WTC11 (cell line): ENCODE results near the gene P4HB. TPM values are rescaled to one million over a fixed set of nuclear protein-coding genes. Genes with fewer than 3 reads are reported as not detected.
A peak's percentile ranks its signal among the peaks of the same experiment; 100 is the strongest.

Experiments
- ATF3 ChIP-seq: sonication (generic); formaldehyde crosslinking; conservative IDR thresholded peaks from 2 replicates; pipeline ENCODE4 v1.8.1; 2022; ENCODE audit warnings: mild to moderate bottlenecking, missing genetic modification reagents
- CREM ChIP-seq: sonication (generic); formaldehyde crosslinking; IDR thresholded peaks from 2 replicates; pipeline ENCODE4 v1.8.1; 2022; ENCODE audit warnings: mild to moderate bottlenecking, missing genetic modification reagents, moderate library complexity
- ELF4 ChIP-seq: sonication (generic); formaldehyde crosslinking; IDR thresholded peaks from 2 replicates; pipeline ENCODE4 v1.8.1; 2022; ENCODE audit warnings: low read depth, mild to moderate bottlenecking, moderate library complexity, missing genetic modification reagents
- FOXK1 ChIP-seq: sonication (generic); formaldehyde crosslinking; IDR thresholded peaks from 2 replicates; pipeline ENCODE4 v1.8.0; 2022; ENCODE audit warnings: mild to moderate bottlenecking, moderate library complexity, missing genetic modification reagents
- GRHL2 ChIP-seq: fragments of 250-450 bp; sonication (Bioruptor Pico); IDR thresholded peaks from 2 replicates; pipeline ENCODE4 v1.8.0; 2022; ENCODE audit warnings: mild to moderate bottlenecking, moderate library complexity; ENCODE audit not compliant: insufficient replicate concordance, severe bottlenecking
- IRF1 ChIP-seq: sonication (generic); formaldehyde crosslinking; IDR thresholded peaks from 2 replicates; pipeline ENCODE4 v1.8.0; 2023; ENCODE audit warnings: missing genetic modification reagents
- NR2C2 ChIP-seq: sonication (generic); formaldehyde crosslinking; IDR thresholded peaks from 2 replicates; pipeline ENCODE4 v1.8.0; 2022; ENCODE audit warnings: mild to moderate bottlenecking, missing genetic modification reagents
- TP53 ChIP-seq: sonication (generic); formaldehyde crosslinking; IDR thresholded peaks from 2 replicates; pipeline ENCODE4 v1.8.1; 2023; ENCODE audit warnings: mild to moderate bottlenecking, missing genetic modification reagents
- ZNF219 ChIP-seq: sonication (generic); formaldehyde crosslinking; IDR thresholded peaks from 2 replicates; pipeline ENCODE4 v1.8.0; 2023; ENCODE audit warnings: missing genetic modification reagents, mild to moderate bottlenecking, borderline replicate concordance
- ZNF416 ChIP-seq: fragments of 250-450 bp; sonication (Bioruptor Pico); IDR thresholded peaks from 2 replicates; pipeline ENCODE4 v1.9.0; 2021; ENCODE audit warnings: mild to moderate bottlenecking, inconsistent platforms
- ZNF532 ChIP-seq: fragments of 250-450 bp; sonication (Bioruptor Pico); IDR thresholded peaks from 2 replicates; pipeline ENCODE4 v1.9.0; 2021; ENCODE audit warnings: mild to moderate bottlenecking, borderline replicate concordance
- total RNA-seq: library from RNA; stranded (reverse); gene quantifications from 3 replicates; pipeline ENCODE4 v1.2.3, GENCODE V29; 2021
- TF ChIP-seq, protein P1 (sequence below): sonication (generic); formaldehyde crosslinking; IDR thresholded peaks from 2 replicates; pipeline ENCODE4 v1.8.0; 2022; ENCODE audit warnings: mild to moderate bottlenecking, missing genetic modification reagents
- TF ChIP-seq, protein P2 (sequence below): sonication (generic); formaldehyde crosslinking; IDR thresholded peaks from 2 replicates; pipeline ENCODE4 v1.8.1; 2022; ENCODE audit warnings: mild to moderate bottlenecking, missing genetic modification reagents, moderate library complexity, borderline replicate concordance
- TF ChIP-seq, protein P3 (sequence below): sonication (generic); formaldehyde crosslinking; IDR thresholded peaks from 2 replicates; pipeline ENCODE4 v1.8.0; 2023; ENCODE audit warnings: missing genetic modification reagents, mild to moderate bottlenecking, borderline replicate concordance

The P4HB gene
- total RNA-seq, 1 experiment from 2014 or later = 380 TPM

- TF ChIP-seq ZNF532 (CRISPR knock-in tag) (no peak), FOXK1 (CRISPR knock-in tag) (no peak), NR2C2 (CRISPR knock-in tag) (no peak), ELF4 (0 out of 2 replicates have a peak, but pooled peaks have one; percentile 18), IRF1 (CRISPR knock-in tag) (0 out of 2 replicates have a peak, but pooled peaks have one; percentile 44), GRHL2 (CRISPR knock-in tag) (no peak), ZNF416 (CRISPR knock-in tag) (no peak), ZNF219 (CRISPR knock-in tag) (no peak), ATF3 (CRISPR knock-in tag) (no peak), CREM (no peak), TP53 (CRISPR knock-in tag) (no peak)
- TF ChIP-seq, protein P1, sequence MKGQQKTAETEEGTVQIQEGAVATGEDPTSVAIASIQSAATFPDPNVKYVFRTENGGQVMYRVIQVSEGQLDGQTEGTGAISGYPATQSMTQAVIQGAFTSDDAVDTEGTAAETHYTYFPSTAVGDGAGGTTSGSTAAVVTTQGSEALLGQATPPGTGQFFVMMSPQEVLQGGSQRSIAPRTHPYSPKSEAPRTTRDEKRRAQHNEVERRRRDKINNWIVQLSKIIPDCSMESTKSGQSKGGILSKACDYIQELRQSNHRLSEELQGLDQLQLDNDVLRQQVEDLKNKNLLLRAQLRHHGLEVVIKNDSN = no peak
- TF ChIP-seq, protein P2, sequence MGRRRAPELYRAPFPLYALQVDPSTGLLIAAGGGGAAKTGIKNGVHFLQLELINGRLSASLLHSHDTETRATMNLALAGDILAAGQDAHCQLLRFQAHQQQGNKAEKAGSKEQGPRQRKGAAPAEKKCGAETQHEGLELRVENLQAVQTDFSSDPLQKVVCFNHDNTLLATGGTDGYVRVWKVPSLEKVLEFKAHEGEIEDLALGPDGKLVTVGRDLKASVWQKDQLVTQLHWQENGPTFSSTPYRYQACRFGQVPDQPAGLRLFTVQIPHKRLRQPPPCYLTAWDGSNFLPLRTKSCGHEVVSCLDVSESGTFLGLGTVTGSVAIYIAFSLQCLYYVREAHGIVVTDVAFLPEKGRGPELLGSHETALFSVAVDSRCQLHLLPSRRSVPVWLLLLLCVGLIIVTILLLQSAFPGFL = no peak; the same call in 1 of the 2 replicates
- TF ChIP-seq, protein P3, sequence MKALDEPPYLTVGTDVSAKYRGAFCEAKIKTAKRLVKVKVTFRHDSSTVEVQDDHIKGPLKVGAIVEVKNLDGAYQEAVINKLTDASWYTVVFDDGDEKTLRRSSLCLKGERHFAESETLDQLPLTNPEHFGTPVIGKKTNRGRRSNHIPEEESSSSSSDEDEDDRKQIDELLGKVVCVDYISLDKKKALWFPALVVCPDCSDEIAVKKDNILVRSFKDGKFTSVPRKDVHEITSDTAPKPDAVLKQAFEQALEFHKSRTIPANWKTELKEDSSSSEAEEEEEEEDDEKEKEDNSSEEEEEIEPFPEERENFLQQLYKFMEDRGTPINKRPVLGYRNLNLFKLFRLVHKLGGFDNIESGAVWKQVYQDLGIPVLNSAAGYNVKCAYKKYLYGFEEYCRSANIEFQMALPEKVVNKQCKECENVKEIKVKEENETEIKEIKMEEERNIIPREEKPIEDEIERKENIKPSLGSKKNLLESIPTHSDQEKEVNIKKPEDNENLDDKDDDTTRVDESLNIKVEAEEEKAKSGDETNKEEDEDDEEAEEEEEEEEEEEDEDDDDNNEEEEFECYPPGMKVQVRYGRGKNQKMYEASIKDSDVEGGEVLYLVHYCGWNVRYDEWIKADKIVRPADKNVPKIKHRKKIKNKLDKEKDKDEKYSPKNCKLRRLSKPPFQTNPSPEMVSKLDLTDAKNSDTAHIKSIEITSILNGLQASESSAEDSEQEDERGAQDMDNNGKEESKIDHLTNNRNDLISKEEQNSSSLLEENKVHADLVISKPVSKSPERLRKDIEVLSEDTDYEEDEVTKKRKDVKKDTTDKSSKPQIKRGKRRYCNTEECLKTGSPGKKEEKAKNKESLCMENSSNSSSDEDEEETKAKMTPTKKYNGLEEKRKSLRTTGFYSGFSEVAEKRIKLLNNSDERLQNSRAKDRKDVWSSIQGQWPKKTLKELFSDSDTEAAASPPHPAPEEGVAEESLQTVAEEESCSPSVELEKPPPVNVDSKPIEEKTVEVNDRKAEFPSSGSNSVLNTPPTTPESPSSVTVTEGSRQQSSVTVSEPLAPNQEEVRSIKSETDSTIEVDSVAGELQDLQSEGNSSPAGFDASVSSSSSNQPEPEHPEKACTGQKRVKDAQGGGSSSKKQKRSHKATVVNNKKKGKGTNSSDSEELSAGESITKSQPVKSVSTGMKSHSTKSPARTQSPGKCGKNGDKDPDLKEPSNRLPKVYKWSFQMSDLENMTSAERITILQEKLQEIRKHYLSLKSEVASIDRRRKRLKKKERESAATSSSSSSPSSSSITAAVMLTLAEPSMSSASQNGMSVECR (CRISPR knock-in tag) = 0 out of 2 replicates have a peak, but pooled peaks have one; percentile 20
These were observed 9.1 kb upstream of the P4HB start (continued) for GRCh38 chr17:81869221-81870130.
